Mucosa of rectum (tissue), 2 donors: ENCODE results near the gene NRAP.

Source experiments
- H3K27ac ChIP-seq, 2 donors: one replicate each; pipeline ENCODE4 v1.7.0; 2013; ENCODE audit warnings: inconsistent platforms in 2 of 2, low read depth in 2 of 2, low read length in 2 of 2
- H3K27me3 ChIP-seq, 2 donors: one replicate each; pipeline ENCODE4 v1.7.0; 2013; ENCODE audit warnings: low read length in 2 of 2; ENCODE audit not compliant: control insufficient read depth in 2 of 2, insufficient read depth in 2 of 2
- H3K36me3 ChIP-seq, 2 donors: one replicate each; pipeline ENCODE4 v1.7.0; 2013; ENCODE audit warnings: low read length in 2 of 2; ENCODE audit not compliant: control insufficient read depth in 2 of 2, insufficient read depth in 2 of 2
- H3K4me1 ChIP-seq, 2 donors: one replicate each; pipeline ENCODE4 v1.7.0; 2013; ENCODE audit warnings: low read length in 2 of 2, mild to moderate bottlenecking in 1 of 2; ENCODE audit not compliant: control insufficient read depth in 2 of 2, insufficient read depth in 2 of 2
- H3K4me3 ChIP-seq, 2 donors: one replicate each; pipeline ENCODE4 v1.7.0; 2013; ENCODE audit warnings: low read length in 2 of 2
- H3K9ac ChIP-seq, 2 donors: one replicate each; pipeline ENCODE4 v1.7.0; 2013; ENCODE audit warnings: low read length in 2 of 2, low read depth in 1 of 2, mild to moderate bottlenecking in 1 of 2
- H3K9me3 ChIP-seq, 2 donors: one replicate each; pipeline ENCODE4 v1.7.0; 2013; ENCODE audit warnings: low read length in 2 of 2; ENCODE audit not compliant: control insufficient read depth in 2 of 2
- donor health status: healthy.
- donor health status: Normal muscosa, but diverticular disease.

The NRAP gene

DNA sequence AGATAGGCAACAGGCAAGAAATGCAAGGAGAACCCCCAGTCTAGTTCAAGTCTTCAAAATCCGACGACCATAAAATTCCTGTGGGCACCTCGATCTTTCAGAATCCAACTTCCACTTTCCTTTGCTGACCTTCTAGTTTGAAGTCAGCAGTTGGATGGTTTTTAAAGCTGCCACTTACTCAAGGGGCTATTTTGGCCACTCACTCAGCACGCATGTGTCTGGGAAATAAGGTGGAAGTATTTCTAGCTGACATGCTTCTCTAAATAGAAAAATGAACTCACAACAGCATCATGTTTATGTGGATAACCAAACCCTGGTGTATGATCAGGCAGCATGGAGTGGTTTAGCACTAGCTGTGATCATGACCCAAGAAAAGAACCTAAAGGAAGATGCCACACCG lies at the start of gene NRAP:
TSS of gene NRAP (minus strand) at position 134 of the 400 bp plus-strand sequence. CDS start 159 bp downstream, outside the sequence.
- H3K27me3 ChIP-seq: no peaks in the 10 kb centered on the region
- H3K4me1 ChIP-seq: no peaks in the 10 kb centered on the region
- H3K27ac ChIP-seq: no peak within 1 kb of the TSS
- H3K9me3 ChIP-seq: no peaks in the 10 kb centered on the region
- H3K4me3 ChIP-seq: no peak within 1 kb of the TSS
- H3K36me3 ChIP-seq: no peaks in the 10 kb centered on the region
- H3K9ac ChIP-seq: no peak within 1 kb of the TSS

DNA sequence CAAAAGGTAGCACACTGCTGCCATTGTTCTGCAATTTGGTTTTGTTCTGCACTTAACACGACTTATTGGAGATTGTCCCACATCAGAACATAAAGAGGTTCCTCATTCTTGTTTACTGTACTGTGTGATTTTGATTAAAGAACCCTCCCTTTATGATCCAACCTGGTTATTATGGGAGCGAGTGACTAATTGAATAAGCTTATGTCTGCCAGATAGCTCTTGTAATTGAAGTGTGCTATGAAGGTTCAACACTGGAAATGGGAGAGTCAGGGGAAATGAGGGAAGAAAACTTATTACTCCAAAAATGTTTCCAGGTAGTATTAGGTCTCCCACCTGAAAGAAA lies 49.8 kb upstream of the NRAP start:
- peaks cover 15 to 23% of the 10 kb centered on the region in 2 donors for H3K36me3 ChIP-seq
- peaks cover 2 to 3% of the 10 kb centered on the region in 2 donors for H3K4me1 ChIP-seq
- H3K27ac ChIP-seq: peak overlapping the region in 1 of 2 donors; percentile 63

DNA sequence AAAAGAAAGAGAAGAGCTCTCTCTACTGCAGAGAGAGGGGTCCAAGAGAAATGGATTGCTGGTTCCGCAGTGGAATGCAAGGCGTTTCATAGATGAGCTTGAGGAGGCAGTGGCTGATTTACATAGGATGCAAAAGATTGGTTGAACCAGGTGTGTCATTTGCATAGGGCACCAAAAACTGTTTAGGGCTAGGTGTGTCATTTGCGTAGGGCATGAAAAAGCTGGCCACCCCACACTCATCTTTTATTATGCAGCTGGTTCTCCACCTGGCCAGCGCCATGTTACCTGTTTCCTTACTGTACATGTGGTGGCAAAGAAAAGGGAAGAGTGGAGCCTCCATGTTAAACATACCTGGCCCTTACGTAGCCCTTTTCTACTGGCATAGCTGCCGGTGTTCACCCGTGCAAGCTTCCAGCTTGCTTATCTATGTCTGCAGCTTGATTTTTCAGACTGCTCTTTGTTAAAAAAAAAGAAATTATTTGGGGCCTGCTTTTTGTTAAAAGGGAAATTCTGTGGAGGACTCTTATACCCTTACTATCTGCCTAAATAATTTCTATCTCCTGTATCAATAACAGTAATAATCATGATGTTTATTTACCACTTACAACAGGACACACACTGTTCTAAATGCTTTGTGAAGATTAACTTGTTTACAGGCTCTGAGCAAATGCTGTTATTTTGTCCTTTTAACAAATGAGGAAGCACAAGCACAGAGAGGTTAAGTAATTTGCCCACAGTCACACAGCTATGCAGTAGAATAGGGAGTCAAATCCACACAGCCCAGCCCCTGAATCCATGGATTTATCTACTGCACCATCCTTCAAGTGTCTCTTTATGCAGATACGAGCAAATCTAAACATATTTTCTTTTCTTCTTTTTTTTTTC lies 49.2 kb upstream of the NRAP start:
- H3K27ac ChIP-seq: peak overlapping the region in 1 of 2 donors; percentile 63
- H3K4me3 ChIP-seq: peak overlapping the region in 1 of 2 donors; percentile 51
- no peaks in the 10 kb centered on the region for H3K9me3 ChIP-seq
- H3K4me1 ChIP-seq: peaks cover 0 to 3% of the 10 kb centered on the region in 2 donors
- no peaks in the 10 kb centered on the region for H3K27me3 ChIP-seq
- H3K9ac ChIP-seq: no peak overlapping the region
- peaks cover 15 to 24% of the 10 kb centered on the region in 2 donors for H3K36me3 ChIP-seq

More for the DNA sequence above, 49.8 kb upstream of the NRAP start:
- H3K4me3 ChIP-seq: no peak overlapping the region
- H3K27me3 ChIP-seq: no peaks in the 10 kb centered on the region
- H3K9me3 ChIP-seq: no peaks in the 10 kb centered on the region
- no peak overlapping the region for H3K9ac ChIP-seq

DNA sequence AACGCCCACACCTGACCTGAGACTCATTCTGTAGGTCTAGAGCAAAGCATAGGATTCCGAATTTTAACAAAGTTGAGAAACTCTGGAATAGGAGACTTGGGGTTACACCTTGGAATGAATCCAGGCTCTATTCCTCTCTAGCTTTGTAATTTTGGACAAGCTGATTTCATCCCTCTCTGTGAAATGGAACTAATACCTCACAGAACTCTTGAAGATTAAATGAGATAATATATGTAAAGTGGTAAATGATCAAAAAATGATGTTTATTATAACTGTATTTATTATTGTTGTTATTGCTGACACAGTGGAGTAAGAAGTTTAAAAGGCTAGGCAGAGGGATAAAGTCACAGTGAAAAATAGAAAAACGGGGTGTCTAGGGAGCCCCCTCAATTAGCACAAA lies 48.2 kb upstream of the NRAP start:
- H3K36me3 ChIP-seq: peaks cover 15 to 24% of the 10 kb centered on the region in 2 donors
- H3K27me3 ChIP-seq: no peaks in the 10 kb centered on the region
- no peak overlapping the region for H3K9ac ChIP-seq
- H3K4me1 ChIP-seq: peaks cover 0 to 3% of the 10 kb centered on the region in 2 donors
- H3K9me3 ChIP-seq: no peaks in the 10 kb centered on the region
- H3K27ac ChIP-seq: no peak overlapping the region
- no peak overlapping the region for H3K4me3 ChIP-seq

DNA sequence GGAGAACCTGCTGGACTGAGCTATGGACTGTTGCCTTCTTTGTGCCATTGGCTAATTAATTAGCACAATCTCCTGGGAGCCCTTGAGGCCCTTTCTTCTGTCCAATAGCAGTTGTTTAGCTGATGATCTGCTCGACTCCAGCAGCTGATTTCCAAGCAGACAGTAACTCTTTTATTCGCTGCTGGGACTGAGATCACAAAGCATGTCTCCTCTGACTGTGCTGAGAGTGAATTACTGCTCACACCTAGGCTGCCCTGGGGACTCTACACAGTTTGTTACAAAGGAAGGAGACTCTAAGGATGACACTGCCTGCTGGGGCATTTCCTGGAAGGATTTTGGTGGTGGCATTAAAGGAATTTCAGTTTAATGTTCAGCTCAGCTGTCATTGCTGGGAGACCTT lies 47.3 kb upstream of the NRAP start:
- no peaks in the 10 kb centered on the region for H3K27me3 ChIP-seq
- H3K27ac ChIP-seq: no peak overlapping the region
- peaks cover 15 to 23% of the 10 kb centered on the region in 2 donors for H3K36me3 ChIP-seq
- no peak overlapping the region for H3K9ac ChIP-seq
- H3K9me3 ChIP-seq: no peaks in the 10 kb centered on the region
- peaks cover 0 to 3% of the 10 kb centered on the region in 2 donors for H3K4me1 ChIP-seq
- H3K4me3 ChIP-seq: no peak overlapping the region

DNA sequence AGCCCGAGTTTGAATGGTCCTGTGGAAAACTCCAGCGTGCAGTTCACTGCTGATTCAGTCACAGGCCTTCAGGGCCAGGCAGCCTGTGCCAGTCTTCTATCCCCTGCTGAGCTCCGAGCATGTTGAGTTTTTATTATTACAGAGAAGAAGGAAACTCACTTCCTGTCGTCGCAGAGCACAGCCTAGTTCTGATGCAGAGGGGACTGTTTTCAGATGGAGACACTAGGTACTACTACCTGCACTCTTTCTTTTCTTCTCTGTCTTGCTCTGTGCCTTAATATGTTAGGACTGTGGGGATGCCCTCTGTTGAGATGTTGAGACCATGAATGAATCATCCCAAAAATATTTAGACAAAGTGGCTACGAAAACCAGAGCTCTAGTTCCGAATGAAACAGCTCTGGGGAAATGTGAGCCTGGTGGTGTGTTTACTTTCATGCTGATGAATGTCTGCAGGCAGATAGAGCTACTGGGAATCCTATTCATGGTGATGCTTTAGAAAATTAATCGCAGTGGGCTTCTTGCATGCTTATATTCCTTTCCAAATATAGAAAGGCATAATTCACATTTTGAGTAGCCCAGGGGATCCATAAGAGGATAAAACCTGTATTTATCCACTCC lies 45.5 kb upstream of the NRAP start:
- no peak overlapping the region for H3K4me3 ChIP-seq
- no peak overlapping the region for H3K27ac ChIP-seq
- H3K4me1 ChIP-seq: peaks cover 0 to 3% of the 10 kb centered on the region in 2 donors

DNA sequence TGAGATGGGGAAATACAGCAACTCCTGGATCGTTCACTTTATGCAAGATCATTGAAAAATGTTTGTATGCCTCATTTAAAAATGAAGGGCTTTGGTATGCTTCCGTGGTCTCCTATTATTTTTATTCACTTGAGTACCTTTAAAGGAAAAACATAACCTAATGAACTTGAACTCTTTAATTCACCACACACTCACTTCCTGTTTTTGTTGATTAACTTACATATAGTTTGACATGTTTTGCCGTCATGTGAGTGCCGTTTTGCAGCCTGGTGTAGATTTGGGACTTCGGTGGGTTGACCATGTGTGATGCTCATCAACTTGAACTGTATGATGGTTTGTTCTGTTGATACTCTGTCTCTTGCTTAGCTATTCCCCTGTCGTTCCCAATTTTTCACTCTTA lies 44.8 kb upstream of the NRAP start:
- Histone ChIP-seq H3K9ac (no peak overlapping the region), H3K4me3 (no peak overlapping the region), H3K27me3 (no peaks in the 10 kb centered on the region), H3K4me1 (peaks cover 0 to 3% of the 10 kb centered on the region in 2 donors), H3K27ac (no peak overlapping the region), H3K9me3 (no peaks in the 10 kb centered on the region), H3K36me3 (peaks cover 11% of the 10 kb centered on the region in 2 donors)

More for the DNA sequence above, 45.5 kb upstream of the NRAP start:
- peaks cover 11% of the 10 kb centered on the region in 2 donors for H3K36me3 ChIP-seq
- H3K9me3 ChIP-seq: no peaks in the 10 kb centered on the region
- no peaks in the 10 kb centered on the region for H3K27me3 ChIP-seq
- no peak overlapping the region for H3K9ac ChIP-seq

DNA sequence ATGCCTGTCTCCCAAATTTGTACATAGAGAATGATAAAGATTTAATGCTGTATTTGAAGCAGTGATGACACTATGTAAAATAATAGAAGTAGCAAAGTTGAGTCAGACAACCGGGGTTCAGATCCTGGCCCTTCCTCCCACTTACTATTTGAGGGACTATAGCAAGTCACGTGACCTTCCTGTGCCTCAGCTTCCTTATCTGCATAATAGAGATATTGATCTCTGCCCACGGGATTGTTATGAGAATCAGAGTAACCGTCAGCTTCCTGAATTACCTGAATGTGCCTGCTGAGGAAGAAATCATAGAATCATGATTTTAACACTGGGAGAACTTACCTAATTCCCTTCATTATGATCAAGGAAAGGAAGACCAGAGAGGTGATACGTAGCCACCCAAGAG lies 42.8 kb upstream of the NRAP start:
- Histone ChIP-seq H3K9ac (no peak overlapping the region), H3K4me1 (peaks cover 0 to 2% of the 10 kb centered on the region in 2 donors), H3K27ac (no peak overlapping the region), H3K27me3 (no peaks in the 10 kb centered on the region), H3K36me3 (peaks cover 10 to 16% of the 10 kb centered on the region in 2 donors), H3K4me3 (no peak overlapping the region), H3K9me3 (no peaks in the 10 kb centered on the region)

DNA sequence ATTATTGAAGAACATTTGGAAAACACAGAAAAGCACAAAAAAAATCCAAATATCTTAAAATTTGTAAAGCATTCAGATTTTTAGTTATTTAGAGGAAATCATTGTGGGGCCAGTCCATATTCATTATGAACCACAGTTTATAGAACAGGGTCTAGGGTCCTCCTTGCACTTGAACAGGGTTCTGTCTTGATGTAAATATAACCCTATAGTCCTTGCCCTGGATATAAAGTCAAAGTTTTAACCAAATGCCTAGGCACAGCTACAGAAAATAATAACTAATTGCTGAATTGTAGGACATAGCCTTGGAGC lies 41.5 kb upstream of the NRAP start:
- H3K9me3 ChIP-seq: no peaks in the 10 kb centered on the region
- no peak overlapping the region for H3K4me3 ChIP-seq
- no peak overlapping the region for H3K9ac ChIP-seq
- peaks cover 8 to 14% of the 10 kb centered on the region in 2 donors for H3K36me3 ChIP-seq
- no peak overlapping the region for H3K27ac ChIP-seq
- no peaks in the 10 kb centered on the region for H3K4me1 ChIP-seq
- H3K27me3 ChIP-seq: no peaks in the 10 kb centered on the region

DNA sequence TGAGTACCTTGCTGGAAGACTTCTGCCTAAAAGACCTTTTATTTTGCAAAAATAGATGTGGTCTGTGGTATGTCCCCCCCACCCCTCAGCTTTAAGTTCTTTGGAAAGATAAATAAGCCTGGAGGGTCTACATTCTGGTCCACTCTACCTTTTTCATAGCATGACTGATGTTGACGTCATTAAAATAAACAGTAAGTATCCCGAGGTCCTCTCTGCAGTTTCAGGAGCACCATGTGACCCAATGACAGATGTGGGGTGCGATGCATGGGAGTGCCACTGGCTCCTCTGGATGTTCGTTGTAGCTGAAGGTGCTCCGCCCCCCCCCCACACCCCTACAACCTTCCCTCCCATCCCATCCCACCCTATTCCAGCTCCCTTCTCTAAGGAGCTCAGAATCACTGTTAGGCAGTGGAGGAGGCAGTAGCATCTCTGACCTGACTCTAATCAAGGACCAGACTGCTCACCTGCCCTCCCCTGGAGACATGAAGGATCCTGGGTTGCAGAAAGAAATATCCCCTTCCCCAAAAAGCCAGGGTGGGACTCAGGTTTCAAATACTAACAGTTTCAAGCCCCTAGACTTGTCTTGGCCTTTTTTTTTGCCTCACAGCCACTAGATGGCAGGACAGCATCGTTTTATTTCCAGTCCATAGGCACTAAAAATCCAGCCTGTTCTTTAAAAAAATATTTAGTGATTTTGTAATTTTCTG lies 40.9 kb upstream of the NRAP start:
- Histone ChIP-seq H3K4me3 (no peak overlapping the region), H3K36me3 (peaks cover 11 to 14% of the 10 kb centered on the region in 2 donors), H3K27ac (no peak overlapping the region)

More for the DNA sequence above, 40.9 kb upstream of the NRAP start:
- Histone ChIP-seq H3K9ac (no peak overlapping the region), H3K4me1 (no peaks in the 10 kb centered on the region), H3K27me3 (no peaks in the 10 kb centered on the region), H3K9me3 (no peaks in the 10 kb centered on the region)
